CD4-positive, alpha-beta T cell treated with Interleukin-12 subunit alpha and Interleukin-12 subunit beta, for 1 hour (primary cell): ENCODE results near the gene LHX8.

Experiments
- DNase-seq: peaks from one replicate; pipeline ENCODE4 v3.0.0-alpha.2; 2020

Gene LHX8

DNA sequence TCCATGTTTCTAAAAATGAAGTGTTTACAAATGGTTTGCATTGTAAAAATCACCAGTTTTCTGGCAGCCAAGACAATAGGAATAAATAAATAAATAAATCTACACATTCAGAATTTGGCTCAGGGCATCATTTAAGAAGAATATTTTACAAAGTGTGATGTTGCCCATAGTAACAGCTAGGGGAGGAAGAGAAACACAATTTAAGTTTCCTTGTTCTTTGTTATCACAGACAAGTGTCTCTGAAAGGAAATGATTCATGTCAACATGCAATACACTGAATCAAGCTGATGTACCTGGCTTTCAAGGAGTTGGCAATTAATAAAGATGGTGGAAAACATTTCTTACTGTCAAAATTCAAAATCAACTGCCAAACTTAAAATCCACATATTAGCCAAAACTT is 74.7 kb downstream of the LHX8 start:
- DNase-seq: no peak
